ENCODE measurements around the gene ZNF814.

GRCh38 chr19:57927587-57927986 lies 38.8 kb upstream of the ZNF814 start:
- no peak for TF ChIP-seq EZH2 (IDR thresholded peaks at IDR 0.05; ENCODE audit: low read depth)
- TF ChIP-seq, protein P1, sequence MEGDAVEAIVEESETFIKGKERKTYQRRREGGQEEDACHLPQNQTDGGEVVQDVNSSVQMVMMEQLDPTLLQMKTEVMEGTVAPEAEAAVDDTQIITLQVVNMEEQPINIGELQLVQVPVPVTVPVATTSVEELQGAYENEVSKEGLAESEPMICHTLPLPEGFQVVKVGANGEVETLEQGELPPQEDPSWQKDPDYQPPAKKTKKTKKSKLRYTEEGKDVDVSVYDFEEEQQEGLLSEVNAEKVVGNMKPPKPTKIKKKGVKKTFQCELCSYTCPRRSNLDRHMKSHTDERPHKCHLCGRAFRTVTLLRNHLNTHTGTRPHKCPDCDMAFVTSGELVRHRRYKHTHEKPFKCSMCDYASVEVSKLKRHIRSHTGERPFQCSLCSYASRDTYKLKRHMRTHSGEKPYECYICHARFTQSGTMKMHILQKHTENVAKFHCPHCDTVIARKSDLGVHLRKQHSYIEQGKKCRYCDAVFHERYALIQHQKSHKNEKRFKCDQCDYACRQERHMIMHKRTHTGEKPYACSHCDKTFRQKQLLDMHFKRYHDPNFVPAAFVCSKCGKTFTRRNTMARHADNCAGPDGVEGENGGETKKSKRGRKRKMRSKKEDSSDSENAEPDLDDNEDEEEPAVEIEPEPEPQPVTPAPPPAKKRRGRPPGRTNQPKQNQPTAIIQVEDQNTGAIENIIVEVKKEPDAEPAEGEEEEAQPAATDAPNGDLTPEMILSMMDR (conservative IDR thresholded peaks at IDR 0.05) = no peak

Data from PC-9 (cell line).